HG02852 (cell line): ENCODE results near the gene IQCB1.
"Not testable (repeated sequence)": the region's sequence is repeated elsewhere in the genome, so short reads cannot be mapped to it uniquely, and the experiment has no call there.

Experiments used
- ATAC-seq: cut with Tn5 transposase; IDR thresholded peaks from one replicate; pipeline ENCODE4 v1.9.1; 2021; ENCODE audit warnings: mild to moderate bottlenecking, moderate library complexity; ENCODE audit not compliant: unreplicated experiment

Gene IQCB1, protein sequence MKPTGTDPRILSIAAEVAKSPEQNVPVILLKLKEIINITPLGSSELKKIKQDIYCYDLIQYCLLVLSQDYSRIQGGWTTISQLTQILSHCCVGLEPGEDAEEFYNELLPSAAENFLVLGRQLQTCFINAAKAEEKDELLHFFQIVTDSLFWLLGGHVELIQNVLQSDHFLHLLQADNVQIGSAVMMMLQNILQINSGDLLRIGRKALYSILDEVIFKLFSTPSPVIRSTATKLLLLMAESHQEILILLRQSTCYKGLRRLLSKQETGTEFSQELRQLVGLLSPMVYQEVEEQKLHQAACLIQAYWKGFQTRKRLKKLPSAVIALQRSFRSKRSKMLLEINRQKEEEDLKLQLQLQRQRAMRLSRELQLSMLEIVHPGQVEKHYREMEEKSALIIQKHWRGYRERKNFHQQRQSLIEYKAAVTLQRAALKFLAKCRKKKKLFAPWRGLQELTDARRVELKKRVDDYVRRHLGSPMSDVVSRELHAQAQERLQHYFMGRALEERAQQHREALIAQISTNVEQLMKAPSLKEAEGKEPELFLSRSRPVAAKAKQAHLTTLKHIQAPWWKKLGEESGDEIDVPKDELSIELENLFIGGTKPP

DNA sequence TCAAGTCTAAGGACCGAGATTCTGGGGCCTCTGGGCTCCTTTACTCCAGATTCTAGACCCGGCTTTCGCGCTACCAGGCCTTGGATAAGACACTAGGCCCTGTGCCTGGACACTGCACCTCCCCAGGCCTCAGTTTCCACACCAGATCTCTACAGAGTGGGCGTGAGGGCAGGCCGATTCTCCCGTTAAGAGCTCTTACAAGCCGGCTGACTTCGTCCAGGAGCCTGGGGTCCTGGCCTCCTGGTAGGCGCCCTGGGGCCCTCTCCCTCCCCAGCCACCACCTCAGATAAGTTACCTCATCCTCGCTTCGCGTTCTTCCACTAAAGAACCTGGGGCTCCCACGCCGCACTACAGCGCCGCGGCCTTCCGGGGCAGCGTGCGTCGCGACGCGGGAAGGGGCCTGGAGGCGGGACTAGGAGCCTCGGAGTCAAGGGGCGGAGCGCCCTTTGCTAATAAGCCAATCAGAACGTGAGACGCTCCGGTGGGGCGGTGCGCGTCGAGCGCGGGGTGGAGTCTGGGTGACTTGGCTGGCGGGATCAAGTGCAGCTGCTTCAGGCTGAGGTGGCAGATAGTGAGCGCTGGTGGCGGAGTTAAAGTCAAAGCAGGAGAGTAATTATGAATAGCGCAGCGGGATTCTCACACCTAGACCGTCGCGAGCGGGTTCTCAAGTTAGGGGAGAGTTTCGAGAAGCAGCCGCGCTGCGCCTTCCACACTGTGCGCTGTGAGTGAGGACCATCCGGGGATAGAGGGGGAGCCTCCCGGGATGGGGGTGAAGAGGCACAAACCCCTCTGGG is at the start of gene IQCB1, which contains the start of gene EAF2:
TSS of gene IQCB1 (minus strand) at position 390 of the 794 bp plus-strand sequence. CDS start 6,100 bp downstream, outside the sequence.
TSS of gene EAF2 (plus strand) at position 539 of the 794 bp plus-strand sequence. CDS start at position 616, 77 bp downstream.
- peak; percentile 98 for ATAC-seq

DNA sequence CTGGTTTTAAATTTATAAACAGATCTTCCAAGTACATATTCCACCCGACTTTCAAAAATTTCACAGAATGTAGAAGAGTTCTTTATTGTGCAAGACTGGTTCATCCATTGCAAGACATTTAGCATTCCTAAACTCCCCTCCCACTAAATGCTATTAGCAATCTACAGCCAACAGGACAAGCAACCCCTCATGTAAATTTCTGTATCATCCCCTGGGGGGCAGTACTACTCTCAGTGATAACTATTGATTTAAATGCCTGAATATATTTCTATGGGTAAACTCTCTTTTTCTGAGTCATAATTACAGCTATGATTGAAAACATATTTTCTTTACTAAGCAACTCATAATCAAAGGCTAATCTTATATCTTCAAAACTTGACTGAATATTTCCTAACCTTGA is 48.6 kb upstream of the IQCB1 start:
- ATAC-seq = no peak

GRCh38 chr3:121878411-121878810 is 43.6 kb upstream of the IQCB1 start:
- no peak for ATAC-seq

DNA sequence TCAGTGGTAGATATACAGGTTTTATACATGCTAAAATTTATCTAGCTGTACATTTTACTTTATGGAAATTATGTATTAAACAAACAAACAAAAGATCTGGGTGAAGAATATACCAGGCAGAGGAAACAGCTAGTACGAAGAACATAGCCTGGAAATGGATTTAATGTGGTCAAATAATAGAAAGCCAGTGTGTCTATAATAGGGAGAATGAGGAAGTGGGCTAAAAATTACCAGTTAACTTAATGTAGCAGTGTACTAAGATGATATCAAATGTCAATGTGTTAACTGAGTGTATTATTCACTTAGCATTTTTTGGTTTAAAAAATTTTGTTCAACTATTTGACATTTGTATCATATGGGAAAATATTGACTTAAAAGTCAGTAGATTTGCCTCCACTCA is 36.6 kb upstream of the IQCB1 start:
- ATAC-seq = no peak

DNA sequence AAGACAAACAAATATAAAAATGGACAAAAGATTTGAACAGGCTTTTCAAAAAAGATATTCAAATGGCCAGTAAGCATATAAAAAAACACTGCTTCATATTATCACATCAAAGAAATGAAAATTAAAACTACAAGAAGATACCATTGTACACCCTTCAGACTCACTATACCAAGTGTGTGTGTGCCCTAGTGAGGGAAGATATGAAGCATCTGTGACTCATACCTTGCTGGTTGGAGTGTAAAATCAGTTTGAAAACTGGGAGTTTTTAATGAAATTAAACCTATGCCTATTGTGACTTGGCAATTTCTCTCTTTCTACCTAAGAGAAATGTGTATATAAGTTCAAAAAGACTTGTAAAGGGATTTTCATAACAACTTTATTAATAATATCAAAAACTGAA is 35.9 kb upstream of the IQCB1 start:
- ATAC-seq = no peak

DNA sequence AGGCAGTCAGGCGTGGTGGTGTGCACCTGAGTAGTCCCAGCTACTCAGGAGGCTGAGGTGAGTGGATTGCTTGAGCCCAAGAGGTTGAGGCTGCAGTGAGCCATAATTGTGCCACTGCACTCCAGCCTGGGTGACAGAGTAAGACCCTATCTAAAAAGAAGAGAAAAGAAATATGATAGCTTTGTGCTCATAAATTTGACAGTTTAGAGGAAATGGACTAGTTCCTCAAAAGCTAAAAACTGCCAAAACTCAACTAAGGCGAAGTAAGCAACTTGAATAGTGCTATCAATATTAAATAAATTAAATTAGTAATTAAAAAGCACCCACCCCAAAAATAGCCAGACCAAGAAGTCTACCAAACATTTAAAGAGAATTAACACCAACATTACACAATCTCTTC is 34.9 kb upstream of the IQCB1 start:
- no peak for ATAC-seq

- ATAC-seq = no peak
Measured at GRCh38 chr3:121863801-121864200, 28.9 kb upstream of the IQCB1 start.

- ATAC-seq = not testable (repeated sequence)
Measured at GRCh38 chr3:121863247-121863646, 28.4 kb upstream of the IQCB1 start.

GRCh38 chr3:121857778-121858177 is 22.9 kb upstream of the IQCB1 start:
- ATAC-seq = not testable (repeated sequence)

DNA sequence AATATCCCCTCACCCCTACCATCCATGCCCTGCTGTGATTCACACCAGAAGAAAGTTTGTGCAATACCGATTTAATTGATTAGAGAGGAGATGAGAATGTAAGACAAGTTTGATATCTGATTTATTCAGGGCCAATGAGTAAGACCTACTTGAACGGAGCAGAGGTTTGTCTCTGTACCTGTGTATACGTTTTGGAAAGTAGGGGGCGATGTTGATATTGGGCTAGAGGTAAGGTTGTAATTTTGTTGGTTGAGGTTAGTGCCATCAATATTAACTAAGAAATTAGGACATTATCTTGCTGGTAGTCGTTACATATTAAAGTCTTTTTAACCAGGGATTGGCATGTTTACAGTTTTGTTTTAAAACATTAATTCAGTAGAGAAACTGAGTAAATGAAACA is 20.7 kb upstream of the IQCB1 start:
- ATAC-seq = no peak

GRCh38 chr3:121852256-121852655 is 17.4 kb upstream of the IQCB1 start:
- ATAC-seq = no peak

DNA sequence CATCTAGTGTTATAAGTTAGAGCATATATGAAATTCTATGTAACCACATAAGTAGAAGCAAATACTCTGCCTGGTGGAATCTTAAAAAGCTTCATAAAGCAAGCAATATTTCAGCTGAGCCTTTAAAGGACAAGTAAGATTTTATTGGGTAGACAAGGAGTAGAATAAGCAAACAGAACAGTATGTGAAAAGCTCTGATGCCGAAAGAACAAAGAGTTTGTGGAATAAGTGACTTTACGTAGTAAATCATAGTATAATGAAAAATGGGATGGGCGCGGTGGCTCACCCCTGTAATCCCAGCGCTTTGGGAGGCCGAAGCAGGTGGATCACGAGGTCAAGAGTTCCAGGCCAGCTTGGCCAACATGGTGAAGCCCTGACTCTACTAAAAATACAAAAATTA is 10.0 kb upstream of the IQCB1 start:
- no peak for ATAC-seq

- no peak for ATAC-seq
Measured at GRCh38 chr3:121839962-121840361, 5.1 kb upstream of the IQCB1 start.

GRCh38 chr3:121836481-121836880 is 1.6 kb upstream of the IQCB1 start:
- no peak for ATAC-seq

- ATAC-seq = no peak
Measured at GRCh38 chr3:121836064-121836463, 1.2 kb upstream of the IQCB1 start.

DNA sequence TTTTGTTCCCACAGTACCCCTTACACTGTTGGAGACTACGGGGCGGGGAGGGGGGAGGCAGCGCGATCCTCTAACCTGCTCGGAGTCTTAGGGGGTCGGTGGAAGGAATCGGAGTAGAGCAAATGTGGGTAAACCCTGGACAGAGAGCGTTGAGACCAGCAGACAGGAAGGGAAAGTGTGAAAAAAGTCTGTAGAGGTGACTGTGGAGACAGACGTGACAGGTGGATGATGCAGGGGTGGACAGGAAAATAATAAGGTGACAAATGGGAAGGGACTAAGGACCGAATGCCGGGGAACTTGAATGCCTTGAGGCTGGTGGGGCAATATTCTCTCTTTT is 573 bp upstream of the IQCB1 start:
- peak; percentile 18 for ATAC-seq

- no peak for ATAC-seq
Measured at GRCh38 chr3:121834157-121834670, 646 bp downstream of the IQCB1 start.

DNA sequence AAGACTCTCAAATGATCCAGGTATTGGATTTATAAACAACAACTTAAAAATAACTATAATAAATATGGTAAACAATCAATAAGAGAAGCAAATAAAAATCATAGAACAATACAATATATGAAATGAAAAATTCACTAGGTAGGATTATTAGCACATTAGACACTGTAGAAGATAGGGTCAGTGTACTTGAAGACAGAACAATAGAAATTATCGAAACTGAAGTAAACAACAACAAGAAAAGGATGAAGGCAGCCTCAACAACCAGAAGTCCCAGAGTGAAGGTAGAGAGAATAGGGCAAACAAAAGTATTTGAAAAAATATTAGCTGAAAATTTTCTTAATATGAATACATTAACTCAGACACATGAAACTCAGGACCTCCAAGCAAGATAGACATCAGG is 11.9 kb downstream of the IQCB1 start:
- ATAC-seq = no peak

DNA sequence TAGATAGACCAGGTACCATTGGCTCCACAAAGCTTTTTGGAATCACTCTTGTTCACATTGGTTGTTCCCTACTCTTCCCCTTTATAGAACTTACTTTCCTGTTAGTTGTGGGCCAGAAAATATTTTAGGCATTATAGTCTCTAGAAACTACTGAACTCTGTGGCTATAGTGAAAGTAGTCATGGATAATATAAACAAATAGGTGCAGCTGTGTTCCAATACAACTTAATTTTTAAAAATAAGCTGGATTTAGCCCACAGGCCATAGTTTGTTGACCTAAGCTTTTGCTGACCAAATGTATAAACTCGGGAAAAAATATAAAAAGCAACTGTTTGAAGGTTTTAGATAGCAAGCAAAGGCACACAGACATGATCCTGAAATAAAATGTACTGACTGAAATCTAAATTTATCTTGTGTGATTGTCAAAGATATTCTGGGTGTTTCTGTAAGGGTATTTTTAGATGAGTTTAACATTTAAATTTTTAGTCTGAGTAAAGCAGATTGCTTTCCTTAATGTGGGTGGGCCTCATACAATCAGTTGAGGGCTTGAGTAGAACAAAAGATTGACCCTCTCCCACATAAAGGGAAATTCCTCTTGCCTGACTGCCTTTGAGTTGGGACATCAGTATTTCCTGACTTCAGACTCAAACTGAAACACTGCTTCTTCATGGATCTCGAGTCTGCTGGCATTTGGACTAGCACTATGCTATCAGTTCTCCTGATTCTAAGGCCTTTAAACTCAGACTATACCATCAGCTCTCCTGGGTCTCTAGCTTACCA is 13.2 kb downstream of the IQCB1 start:
- no peak for ATAC-seq

- no peak for ATAC-seq
Measured at GRCh38 chr3:121819236-121819635, 15.6 kb downstream of the IQCB1 start.

GRCh38 chr3:121818578-121818977 is 16.3 kb downstream of the IQCB1 start:
- ATAC-seq = no peak
